ENCODE data around the gene RTN3.

DNA sequence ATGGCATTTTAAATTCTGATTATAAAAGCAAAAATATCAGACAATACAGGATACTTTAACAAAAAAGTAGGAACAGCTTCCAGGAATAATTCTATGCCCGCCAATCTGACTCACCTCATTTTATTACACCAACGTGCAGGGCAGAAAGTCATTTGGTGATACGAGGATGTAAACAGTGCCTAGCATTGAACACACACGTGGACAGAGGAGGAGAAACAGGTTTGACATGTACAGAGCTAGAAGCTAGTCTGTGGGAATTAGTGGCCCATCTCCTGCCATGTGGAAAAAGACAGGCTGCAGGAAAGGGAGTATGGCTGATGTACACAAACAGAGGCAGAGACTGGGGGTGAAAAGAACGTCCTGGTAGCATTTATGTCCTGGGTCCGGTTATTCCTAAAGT lies 123.0 kb downstream of the RTN3 start:
- TF ChIP-seq POLR2A (IDR thresholded peaks at IDR 0.05; ENCODE audit: low read depth, low read length): no peak
- TF ChIP-seq TAF1 (IDR thresholded peaks at IDR 0.05; ENCODE audit: borderline replicate concordance, low read depth, low read length): no peak
- TF ChIP-seq POLR2AphosphoS5 (IDR thresholded peaks at IDR 0.05; ENCODE audit: low read depth, low read length): no peak

Measured in GM12892 (cell line).